Measurements from ENCODE around the gene NAV2. TPM values are rescaled to one million over a fixed set of nuclear protein-coding genes. Genes with fewer than 3 reads are reported as not detected.

Gene NAV2
- total and polyA plus RNA-seq, 4 donors, result 5.0 to 250 (median 51.4) TPM

- peak; percentile 54 for ATAC-seq (ENCODE audit: low FRiP score)
- 9 to 10% methylated on average over 11 of the region's 11 CpGs for WGBS, 2 donors
- H3K27me3 ChIP-seq (ENCODE audit: control insufficient read depth in 1 of 2, insufficient read depth in 2 of 2, low read length in 1 of 2), result no peaks in the 10 kb centered on the region
- DNase-seq, result peak in 1 of 2 donors; percentile 67
- H3K4me3 ChIP-seq (ENCODE audit: low read length in 2 of 2), result no peak overlapping the region
- H3K36me3 ChIP-seq (ENCODE audit: control insufficient read depth in 1 of 2, insufficient read depth in 2 of 2, low read length in 1 of 2), result peaks cover 3 to 5% of the 10 kb centered on the region in 2 donors
- H3K9me3 ChIP-seq (ENCODE audit: control insufficient read depth, low read length), result no peaks in the 10 kb centered on the region
- intact Hi-C loops (cut with DNase I), result no loop called here
- peak overlapping the region; percentile 91 to 99 for H3K27ac ChIP-seq (ENCODE audit: low read depth in 1 of 2, low read length in 2 of 2)
- H3K4me1 ChIP-seq (ENCODE audit: control insufficient read depth in 1 of 2, insufficient read depth in 2 of 2, low read length in 2 of 2), result peaks cover 18 to 24% of the 10 kb centered on the region in 2 donors
These were observed 44.2 kb downstream of the NAV2 start for GRCh38 chr11:19756675-19757475.

GRCh38 chr11:19759389-19759788 is 46.8 kb downstream of the NAV2 start:
- intact Hi-C loops (cut with DNase I), result no loop called here
- WGBS, 2 donors, result 21 to 39% methylated on average over 3 of the region's 3 CpGs
- no peak for ATAC-seq (ENCODE audit: low FRiP score)

GRCh38 chr11:19762266-19762665 is 49.6 kb downstream of the NAV2 start:
- 92 to 96% methylated on average over 1 of the region's 1 CpG for WGBS, 2 donors
- peak overlapping the region in 1 of 2 donors; percentile 20 for H3K27ac ChIP-seq (ENCODE audit: low read depth in 1 of 2, low read length in 2 of 2)

More at GRCh38 chr11:19759389-19759788, 46.8 kb downstream of the NAV2 start:
- Histone ChIP-seq H3K27me3 (ENCODE audit: control insufficient read depth in 1 of 2, insufficient read depth in 2 of 2, low read length in 1 of 2) (no peaks in the 10 kb centered on the region), H3K9me3 (ENCODE audit: control insufficient read depth, low read length) (no peaks in the 10 kb centered on the region), H3K36me3 (ENCODE audit: control insufficient read depth in 1 of 2, insufficient read depth in 2 of 2, low read length in 1 of 2) (peaks cover under 1 to 5% of the 10 kb centered on the region in 2 donors), H3K27ac (ENCODE audit: low read depth in 1 of 2, low read length in 2 of 2) (peak overlapping the region in 1 of 2 donors; percentile 22), H3K4me1 (ENCODE audit: control insufficient read depth in 1 of 2, insufficient read depth in 2 of 2, low read length in 2 of 2) (peaks cover 20 to 24% of the 10 kb centered on the region in 2 donors), H3K4me3 (ENCODE audit: low read length in 2 of 2) (no peak overlapping the region)
- no peak for DNase-seq

GRCh38 chr11:19763330-19763729 is 50.7 kb downstream of the NAV2 start:
- no peak for ATAC-seq (ENCODE audit: low FRiP score)
- WGBS, 2 donors, result 2 to 6% methylated on average over 7 of the region's 7 CpGs
- H3K27ac ChIP-seq (ENCODE audit: low read depth in 1 of 2, low read length in 2 of 2), result peak overlapping the region; percentile 22 to 42

More at GRCh38 chr11:19762266-19762665, 49.6 kb downstream of the NAV2 start:
- peaks cover 0 to 3% of the 10 kb centered on the region in 2 donors for H3K36me3 ChIP-seq (ENCODE audit: control insufficient read depth in 1 of 2, insufficient read depth in 2 of 2, low read length in 1 of 2)
- peaks cover 7 to 21% of the 10 kb centered on the region in 2 donors for H3K4me1 ChIP-seq (ENCODE audit: control insufficient read depth in 1 of 2, insufficient read depth in 2 of 2, low read length in 2 of 2)
- no peak overlapping the region for H3K4me3 ChIP-seq (ENCODE audit: low read length in 2 of 2)
- no peaks in the 10 kb centered on the region for H3K9me3 ChIP-seq (ENCODE audit: control insufficient read depth, low read length)
- no peaks in the 10 kb centered on the region for H3K27me3 ChIP-seq (ENCODE audit: control insufficient read depth in 1 of 2, insufficient read depth in 2 of 2, low read length in 1 of 2)
- intact Hi-C loops (cut with DNase I), result loop anchor here in 1 of 2 donors (5.0 kb wide), 1 partner anchor 55 kb away; no protein-coding TSS in a partner anchor
- DNase-seq (no peak), ATAC-seq (ENCODE audit: low FRiP score) (no peak)

GRCh38 chr11:19766206-19766605 is 53.6 kb downstream of the NAV2 start:
- intact Hi-C loops (cut with DNase I), result no loop called here
- 43 to 49% methylated on average over 3 of the region's 3 CpGs for WGBS, 2 donors
- no peak for ATAC-seq (ENCODE audit: low FRiP score)

More at GRCh38 chr11:19763330-19763729, 50.7 kb downstream of the NAV2 start:
- no peaks in the 10 kb centered on the region for H3K27me3 ChIP-seq (ENCODE audit: control insufficient read depth in 1 of 2, insufficient read depth in 2 of 2, low read length in 1 of 2)
- no peaks in the 10 kb centered on the region for H3K9me3 ChIP-seq (ENCODE audit: control insufficient read depth, low read length)
- H3K4me1 ChIP-seq (ENCODE audit: control insufficient read depth in 1 of 2, insufficient read depth in 2 of 2, low read length in 2 of 2), result peaks cover 10 to 26% of the 10 kb centered on the region in 2 donors
- no peak for DNase-seq
- no peak overlapping the region for H3K4me3 ChIP-seq (ENCODE audit: low read length in 2 of 2)
- intact Hi-C loops (cut with DNase I), result loop anchor here in 1 of 2 donors (5.0 kb wide), 1 partner anchor 54 kb away; no protein-coding TSS in a partner anchor
- peaks cover 0 to 3% of the 10 kb centered on the region in 2 donors for H3K36me3 ChIP-seq (ENCODE audit: control insufficient read depth in 1 of 2, insufficient read depth in 2 of 2, low read length in 1 of 2)

GRCh38 chr11:19766810-19767209 is 54.2 kb downstream of the NAV2 start:
- intact Hi-C loops (cut with DNase I), result no loop called here
- DNase-seq, result no peak
- Histone ChIP-seq H3K4me1 (ENCODE audit: control insufficient read depth in 1 of 2, insufficient read depth in 2 of 2, low read length in 2 of 2) (peaks cover 7 to 26% of the 10 kb centered on the region in 2 donors), H3K27me3 (ENCODE audit: control insufficient read depth in 1 of 2, insufficient read depth in 2 of 2, low read length in 1 of 2) (no peaks in the 10 kb centered on the region), H3K9me3 (ENCODE audit: control insufficient read depth, low read length) (no peaks in the 10 kb centered on the region), H3K27ac (ENCODE audit: low read depth in 1 of 2, low read length in 2 of 2) (peak overlapping the region in 1 of 2 donors; percentile 15), H3K4me3 (ENCODE audit: low read length in 2 of 2) (no peak overlapping the region), H3K36me3 (ENCODE audit: control insufficient read depth in 1 of 2, insufficient read depth in 2 of 2, low read length in 1 of 2) (no peaks in the 10 kb centered on the region)
- no peak for ATAC-seq (ENCODE audit: low FRiP score)
- 82 to 86% methylated on average over 1 of the region's 1 CpG for WGBS, 2 donors

More at GRCh38 chr11:19766206-19766605, 53.6 kb downstream of the NAV2 start:
- Histone ChIP-seq H3K36me3 (ENCODE audit: control insufficient read depth in 1 of 2, insufficient read depth in 2 of 2, low read length in 1 of 2) (peaks cover 0 to 3% of the 10 kb centered on the region in 2 donors), H3K9me3 (ENCODE audit: control insufficient read depth, low read length) (no peaks in the 10 kb centered on the region), H3K4me3 (ENCODE audit: low read length in 2 of 2) (no peak overlapping the region), H3K27ac (ENCODE audit: low read depth in 1 of 2, low read length in 2 of 2) (peak overlapping the region in 1 of 2 donors; percentile 15), H3K27me3 (ENCODE audit: control insufficient read depth in 1 of 2, insufficient read depth in 2 of 2, low read length in 1 of 2) (no peaks in the 10 kb centered on the region), H3K4me1 (ENCODE audit: control insufficient read depth in 1 of 2, insufficient read depth in 2 of 2, low read length in 2 of 2) (peaks cover 10 to 23% of the 10 kb centered on the region in 2 donors)
- no peak for DNase-seq

GRCh38 chr11:19767627-19768151 is 55.1 kb downstream of the NAV2 start:
- no peaks in the 10 kb centered on the region for H3K9me3 ChIP-seq (ENCODE audit: control insufficient read depth, low read length)
- no peaks in the 10 kb centered on the region for H3K36me3 ChIP-seq (ENCODE audit: control insufficient read depth in 1 of 2, insufficient read depth in 2 of 2, low read length in 1 of 2)
- DNase-seq, result no peak
- no peaks in the 10 kb centered on the region for H3K27me3 ChIP-seq (ENCODE audit: control insufficient read depth in 1 of 2, insufficient read depth in 2 of 2, low read length in 1 of 2)
- ATAC-seq (ENCODE audit: low FRiP score), result no peak
- intact Hi-C loops (cut with DNase I), result no loop called here
- H3K4me1 ChIP-seq (ENCODE audit: control insufficient read depth in 1 of 2, insufficient read depth in 2 of 2, low read length in 2 of 2), result peaks cover 7 to 26% of the 10 kb centered on the region in 2 donors
- no peak overlapping the region for H3K4me3 ChIP-seq (ENCODE audit: low read length in 2 of 2)
- 32 to 39% methylated on average over 5 of the region's 5 CpGs for WGBS, 2 donors
- peak overlapping the region in 1 of 2 donors; percentile 22 for H3K27ac ChIP-seq (ENCODE audit: low read depth in 1 of 2, low read length in 2 of 2)

GRCh38 chr11:19768197-19768596 is 55.6 kb downstream of the NAV2 start:
- H3K4me1 ChIP-seq (ENCODE audit: control insufficient read depth in 1 of 2, insufficient read depth in 2 of 2, low read length in 2 of 2), result peaks cover 5 to 28% of the 10 kb centered on the region in 2 donors
- no peak overlapping the region for H3K4me3 ChIP-seq (ENCODE audit: low read length in 2 of 2)
- no peaks in the 10 kb centered on the region for H3K36me3 ChIP-seq (ENCODE audit: control insufficient read depth in 1 of 2, insufficient read depth in 2 of 2, low read length in 1 of 2)
- H3K27me3 ChIP-seq (ENCODE audit: control insufficient read depth in 1 of 2, insufficient read depth in 2 of 2, low read length in 1 of 2), result no peaks in the 10 kb centered on the region
- H3K27ac ChIP-seq (ENCODE audit: low read depth in 1 of 2, low read length in 2 of 2), result peak overlapping the region in 1 of 2 donors; percentile 22
- WGBS, 2 donors, result 41 to 43% methylated on average over 6 of the region's 6 CpGs
- DNase-seq, result no peak
- intact Hi-C loops (cut with DNase I), result no loop called here
- no peaks in the 10 kb centered on the region for H3K9me3 ChIP-seq (ENCODE audit: control insufficient read depth, low read length)
- no peak for ATAC-seq (ENCODE audit: low FRiP score)
